ENCODE measurements around the gene MSI2.

MSI2 gene

DNA sequence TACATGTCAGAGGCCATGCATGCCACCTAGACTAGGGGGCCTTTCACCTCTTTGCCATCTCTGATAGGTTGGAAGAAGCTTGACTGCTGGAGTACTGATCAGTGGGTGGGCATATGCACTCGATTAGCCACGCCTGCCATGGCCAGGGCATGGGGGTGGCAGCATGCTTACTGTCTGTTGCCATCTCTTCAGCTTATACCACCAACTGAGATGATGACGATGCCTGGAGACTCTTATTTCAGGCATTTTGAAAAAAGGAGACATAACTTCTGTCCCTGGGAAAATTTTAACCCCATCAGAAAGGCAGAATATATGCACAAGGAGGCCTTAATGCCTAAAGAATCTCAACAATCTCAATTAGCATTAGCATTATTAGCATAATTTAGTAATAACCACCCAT lies 60.8 kb downstream of the MSI2 start:
- peaks cover 57% of the 10 kb centered on the region for H3K79me2 ChIP-seq (ENCODE audit: insufficient read depth, low read length)
- H3K9me3 ChIP-seq (ENCODE audit: insufficient read depth, low read length), result no peaks in the 10 kb centered on the region
- no peak overlapping the region for H2AFZ ChIP-seq (ENCODE audit: low read depth, low read length, severe bottlenecking)
- H3K36me3 ChIP-seq (ENCODE audit: low read length), result no peaks in the 10 kb centered on the region
- TF ChIP-seq, protein P1, sequence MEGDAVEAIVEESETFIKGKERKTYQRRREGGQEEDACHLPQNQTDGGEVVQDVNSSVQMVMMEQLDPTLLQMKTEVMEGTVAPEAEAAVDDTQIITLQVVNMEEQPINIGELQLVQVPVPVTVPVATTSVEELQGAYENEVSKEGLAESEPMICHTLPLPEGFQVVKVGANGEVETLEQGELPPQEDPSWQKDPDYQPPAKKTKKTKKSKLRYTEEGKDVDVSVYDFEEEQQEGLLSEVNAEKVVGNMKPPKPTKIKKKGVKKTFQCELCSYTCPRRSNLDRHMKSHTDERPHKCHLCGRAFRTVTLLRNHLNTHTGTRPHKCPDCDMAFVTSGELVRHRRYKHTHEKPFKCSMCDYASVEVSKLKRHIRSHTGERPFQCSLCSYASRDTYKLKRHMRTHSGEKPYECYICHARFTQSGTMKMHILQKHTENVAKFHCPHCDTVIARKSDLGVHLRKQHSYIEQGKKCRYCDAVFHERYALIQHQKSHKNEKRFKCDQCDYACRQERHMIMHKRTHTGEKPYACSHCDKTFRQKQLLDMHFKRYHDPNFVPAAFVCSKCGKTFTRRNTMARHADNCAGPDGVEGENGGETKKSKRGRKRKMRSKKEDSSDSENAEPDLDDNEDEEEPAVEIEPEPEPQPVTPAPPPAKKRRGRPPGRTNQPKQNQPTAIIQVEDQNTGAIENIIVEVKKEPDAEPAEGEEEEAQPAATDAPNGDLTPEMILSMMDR (IDR thresholded peaks at IDR 0.05; ENCODE audit: insufficient read depth, low read length, poor library complexity, severe bottlenecking), result no peak
- no peak overlapping the region for H3K4me3 ChIP-seq (ENCODE audit: insufficient read depth, low read length, poor library complexity, severe bottlenecking)
- no peak overlapping the region for H3K4me2 ChIP-seq (ENCODE audit: low read depth, low read length, poor library complexity, severe bottlenecking)
- no peaks in the 10 kb centered on the region for H4K20me1 ChIP-seq (ENCODE audit: low read depth, low read length)
- no peak overlapping the region for H3K9ac ChIP-seq (ENCODE audit: low read length)
- no peaks in the 10 kb centered on the region for H3K27me3 ChIP-seq (ENCODE audit: low read length)
- H3K27ac ChIP-seq (ENCODE audit: low read depth, low read length), result no peak overlapping the region
- H3K9me2 ChIP-seq (replicated peaks; ENCODE audit: insufficient read depth, low read length), result no peaks in the 10 kb centered on the region
- H3F3A ChIP-seq (ENCODE audit: insufficient read depth), result no peaks in the 10 kb centered on the region

DNA sequence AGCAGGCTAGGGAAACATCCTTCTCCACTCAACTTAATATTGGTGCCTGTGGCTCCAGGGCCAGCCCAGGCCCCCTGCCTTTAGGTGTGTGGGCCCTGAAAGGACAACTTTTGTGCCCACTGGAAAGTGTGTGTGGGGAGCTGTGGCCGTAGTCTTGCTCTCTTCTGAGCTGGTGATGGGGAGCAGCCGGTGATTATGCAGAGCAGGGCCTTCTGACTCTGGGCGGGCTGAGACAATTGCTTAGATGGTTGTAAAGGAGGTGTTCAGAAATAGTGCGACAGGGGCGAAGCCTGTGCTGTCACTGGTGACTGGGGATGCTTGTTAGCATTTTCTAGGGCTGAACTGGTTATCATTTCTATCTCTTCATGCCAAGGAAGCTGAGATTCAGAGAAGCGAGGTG lies 62.6 kb downstream of the MSI2 start:
- no peaks in the 10 kb centered on the region for H4K20me1 ChIP-seq (ENCODE audit: low read depth, low read length)

GRCh38 chr17:57319806-57320205 lies 63.5 kb downstream of the MSI2 start:
- H3K27ac ChIP-seq (ENCODE audit: low read depth, low read length), result no peak overlapping the region
- H3K79me2 ChIP-seq (ENCODE audit: insufficient read depth, low read length), result peaks cover 50% of the 10 kb centered on the region
- H3K36me3 ChIP-seq (ENCODE audit: low read length), result no peaks in the 10 kb centered on the region
- no peak overlapping the region for H2AFZ ChIP-seq (ENCODE audit: low read depth, low read length, severe bottlenecking)
- H3K4me3 ChIP-seq (ENCODE audit: insufficient read depth, low read length, poor library complexity, severe bottlenecking), result no peak overlapping the region
- TF ChIP-seq EZH2phosphoT487 (conservative IDR thresholded peaks at IDR 0.05; ENCODE audit: low read length), result no peak
- H3K27me3 ChIP-seq (ENCODE audit: low read length), result no peaks in the 10 kb centered on the region
- H3K9me2 ChIP-seq (replicated peaks; ENCODE audit: insufficient read depth, low read length), result no peaks in the 10 kb centered on the region
- H3K9me3 ChIP-seq (ENCODE audit: insufficient read depth, low read length), result no peaks in the 10 kb centered on the region
- no peak overlapping the region for H3K4me2 ChIP-seq (ENCODE audit: low read depth, low read length, poor library complexity, severe bottlenecking)
- H4K20me1 ChIP-seq (ENCODE audit: low read depth, low read length), result no peaks in the 10 kb centered on the region
- H3F3A ChIP-seq (ENCODE audit: insufficient read depth), result no peaks in the 10 kb centered on the region
- H3K9ac ChIP-seq (ENCODE audit: low read length), result no peak overlapping the region

More for the DNA sequence above, 62.6 kb downstream of the MSI2 start:
- Histone ChIP-seq H3K4me2 (ENCODE audit: low read depth, low read length, poor library complexity, severe bottlenecking) (no peak overlapping the region), H3K4me3 (ENCODE audit: insufficient read depth, low read length, poor library complexity, severe bottlenecking) (no peak overlapping the region), H2AFZ (ENCODE audit: low read depth, low read length, severe bottlenecking) (no peak overlapping the region), H3K27ac (ENCODE audit: low read depth, low read length) (no peak overlapping the region), H3K36me3 (ENCODE audit: low read length) (no peaks in the 10 kb centered on the region), H3K9ac (ENCODE audit: low read length) (no peak overlapping the region), H3K79me2 (ENCODE audit: insufficient read depth, low read length) (peaks cover 46% of the 10 kb centered on the region), H3K27me3 (ENCODE audit: low read length) (no peaks in the 10 kb centered on the region), H3F3A (ENCODE audit: insufficient read depth) (no peaks in the 10 kb centered on the region), H3K9me3 (ENCODE audit: insufficient read depth, low read length) (no peaks in the 10 kb centered on the region), H3K9me2 (replicated peaks; ENCODE audit: insufficient read depth, low read length) (no peaks in the 10 kb centered on the region)
- no peak for TF ChIP-seq EZH2phosphoT487 (conservative IDR thresholded peaks at IDR 0.05; ENCODE audit: low read length)
- TF ChIP-seq, protein P1 (IDR thresholded peaks at IDR 0.05; ENCODE audit: insufficient read depth, low read length, poor library complexity, severe bottlenecking), result no peak

DNA sequence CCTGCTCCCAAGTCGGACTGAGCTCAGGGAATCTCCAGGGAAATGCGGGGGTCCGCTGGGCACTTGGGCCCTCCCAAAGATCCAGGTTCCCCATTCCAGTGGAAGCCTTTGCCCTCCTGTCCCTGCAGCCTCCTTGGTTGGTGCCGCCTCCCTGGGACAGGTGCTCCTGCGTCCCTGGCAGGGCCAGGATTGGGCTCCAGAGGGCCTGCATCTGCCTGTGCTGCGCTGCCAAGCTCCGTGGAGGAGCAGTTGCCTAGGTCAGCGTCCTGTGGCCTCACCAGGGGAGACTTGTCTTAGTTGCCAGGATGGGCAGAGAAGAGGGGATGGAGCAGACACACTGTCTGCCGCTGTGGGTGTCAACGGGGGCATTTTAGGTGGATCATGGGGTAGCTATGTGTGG lies 67.1 kb downstream of the MSI2 start:
- TF ChIP-seq, protein P1 (IDR thresholded peaks at IDR 0.05; ENCODE audit: insufficient read depth, low read length, poor library complexity, severe bottlenecking), result no peak
- no peak for TF ChIP-seq EZH2phosphoT487 (conservative IDR thresholded peaks at IDR 0.05; ENCODE audit: low read length)

More for the DNA sequence above, 67.1 kb downstream of the MSI2 start:
- no peak overlapping the region for H3K4me2 ChIP-seq (ENCODE audit: low read depth, low read length, poor library complexity, severe bottlenecking)
- no peaks in the 10 kb centered on the region for H3F3A ChIP-seq (ENCODE audit: insufficient read depth)
- H3K9me3 ChIP-seq (ENCODE audit: insufficient read depth, low read length), result no peaks in the 10 kb centered on the region
- H3K4me3 ChIP-seq (ENCODE audit: insufficient read depth, low read length, poor library complexity, severe bottlenecking), result no peak overlapping the region
- no peak overlapping the region for H3K27ac ChIP-seq (ENCODE audit: low read depth, low read length)
- H3K9me2 ChIP-seq (replicated peaks; ENCODE audit: insufficient read depth, low read length), result no peaks in the 10 kb centered on the region
- no peaks in the 10 kb centered on the region for H4K20me1 ChIP-seq (ENCODE audit: low read depth, low read length)
- H3K27me3 ChIP-seq (ENCODE audit: low read length), result no peaks in the 10 kb centered on the region
- no peak overlapping the region for H3K9ac ChIP-seq (ENCODE audit: low read length)
- no peak overlapping the region for H2AFZ ChIP-seq (ENCODE audit: low read depth, low read length, severe bottlenecking)
- no peaks in the 10 kb centered on the region for H3K36me3 ChIP-seq (ENCODE audit: low read length)
- peaks cover 71% of the 10 kb centered on the region for H3K79me2 ChIP-seq (ENCODE audit: insufficient read depth, low read length)

Data from SU-DHL-6 (cell line).